GM13976 (cell line): ENCODE results near the gene THUMPD2.
"Not testable (repeated sequence)": the region's sequence is repeated elsewhere in the genome, so short reads cannot be mapped to it uniquely, and the experiment has no call there.

ENCODE experiments used
- DNase-seq: peaks from one replicate; pipeline ENCODE4 v3.0.0; 2012; ENCODE audit warnings: low spot score
- CTCF ChIP-seq: IDR thresholded peaks from 2 replicates; pipeline ENCODE4 v1.5.1; 2012; ENCODE audit warnings: borderline replicate concordance, mild to moderate bottlenecking; ENCODE audit not compliant: insufficient read depth; ENCODE audit errors: extremely low read depth, missing control alignments, control extremely low read depth
- in situ Hi-C: fragments of 300-500 bp; cut with MboI; formaldehyde crosslinking; loops from one replicate; pipeline ENCODE4 v1.12.0; 2022; ENCODE audit warnings: low sequenced_read_pairs, mixed read lengths, inconsistent platforms; ENCODE audit not compliant: unreplicated experiment

Gene THUMPD2

GRCh38 chr2:39800752-39801151, 21.7 kb upstream of the THUMPD2 start:
- DNase-seq = no peak
- in situ Hi-C loops = no loop called here
- TF ChIP-seq CTCF = no peak

GRCh38 chr2:39796134-39796533, 17.1 kb upstream of the THUMPD2 start:
- in situ Hi-C loops = no loop called here
- DNase-seq = no peak
- TF ChIP-seq CTCF = no peak

GRCh38 chr2:39790216-39790818, 11.3 kb upstream of the THUMPD2 start:
- DNase-seq, in situ Hi-C loops: not testable (repeated sequence)

- in situ Hi-C loops = no loop called here
- no peak for DNase-seq
- TF ChIP-seq CTCF = no peak
Observed at GRCh38 chr2:39787950-39788349, 8.9 kb upstream of the THUMPD2 start.

- DNase-seq = no peak
- no peak for TF ChIP-seq CTCF
- in situ Hi-C loops = no loop called here
Observed at GRCh38 chr2:39786761-39787522, 7.9 kb upstream of the THUMPD2 start.

GRCh38 chr2:39782591-39782990, 3.5 kb upstream of the THUMPD2 start:
- in situ Hi-C loops = no loop called here
- DNase-seq = no peak
- TF ChIP-seq CTCF = no peak

- TF ChIP-seq CTCF = no peak
- no peak for DNase-seq
- in situ Hi-C loops = no loop called here
Observed at GRCh38 chr2:39781697-39782096, 2.6 kb upstream of the THUMPD2 start.
